HUES64 (cell line): Measurements from ENCODE around the gene SMIM35.

Experiments
- H3K27ac ChIP-seq: 2 replicates; pipeline ENCODE4 v1.7.0; 2013; ENCODE audit warnings: low read depth, low read length, inconsistent platforms
- H3K27me3 ChIP-seq: 2 replicates; pipeline ENCODE4 v1.6.1; 2013; ENCODE audit warnings: mild to moderate bottlenecking, low read length; ENCODE audit not compliant: insufficient read depth
- H3K36me3 ChIP-seq: 2 replicates; pipeline ENCODE4 v1.6.1; 2013; ENCODE audit warnings: mild to moderate bottlenecking, low read length; ENCODE audit not compliant: insufficient read depth
- H3K4me1 ChIP-seq: 2 replicates; pipeline ENCODE4 v1.6.1; 2013; ENCODE audit warnings: mild to moderate bottlenecking, low read length, moderate library complexity; ENCODE audit not compliant: insufficient read depth
- H3K4me3 ChIP-seq: 2 replicates; pipeline ENCODE4 v1.5.1; 2013; ENCODE audit warnings: mild to moderate bottlenecking, low read length, moderate library complexity
- H3K9ac ChIP-seq: 2 replicates; pipeline ENCODE4 v1.6.1; 2013; ENCODE audit warnings: mild to moderate bottlenecking, low read depth, low read length
- H3K9me3 ChIP-seq: 2 replicates; pipeline ENCODE4 v1.6.1; 2013; ENCODE audit warnings: low read depth, low read length; ENCODE audit not compliant: insufficient read depth
- WGBS: fragments of 150-250, 120-280 bp; methylation state at CpG from one replicate; pipeline ENCODE4 v1.1.7; 2013; ENCODE audit warnings: missing lambda C conversion rate; 5-methylcytosine and 5-hydroxymethylcytosine counted together

The SMIM35 gene

GRCh38 chr11:118078911-118079411 is 7.8 kb downstream of the SMIM35 start:
- WGBS = 86% methylated on average over 5 of the region's 5 CpGs
- no peaks in the 10 kb centered on the region for H3K4me1 ChIP-seq
- H3K4me3 ChIP-seq = no peak overlapping the region
- no peak overlapping the region for H3K9ac ChIP-seq
- no peaks in the 10 kb centered on the region for H3K36me3 ChIP-seq
- H3K27ac ChIP-seq = no peak overlapping the region
- H3K9me3 ChIP-seq = no peaks in the 10 kb centered on the region
- no peaks in the 10 kb centered on the region for H3K27me3 ChIP-seq

- H3K9ac ChIP-seq = no peak within 1 kb of the TSS
- H3K27me3 ChIP-seq = no peaks in the 10 kb centered on the region
- H3K36me3 ChIP-seq = no peaks in the 10 kb centered on the region
- H3K9me3 ChIP-seq = no peaks in the 10 kb centered on the region
- H3K27ac ChIP-seq = no peak within 1 kb of the TSS
- 91% methylated on average over 6 of the region's 7 CpGs for WGBS
- H3K4me1 ChIP-seq = no peaks in the 10 kb centered on the region
- H3K4me3 ChIP-seq = no peak within 1 kb of the TSS
Measured at GRCh38 chr11:118076754-118077281, 9.9 kb downstream of the SMIM35 start, which contains the start of gene TMPRSS4. Gene TMPRSS4, plus strand, starts transcription at chr11:118077078. Its CDS starts 225 bp downstream, at chr11:118077303.

- WGBS = 64% methylated on average over 2 of the region's 2 CpGs
- H3K27me3 ChIP-seq = no peaks in the 10 kb centered on the region
- no peak overlapping the region for H3K4me3 ChIP-seq
Measured at GRCh38 chr11:118074785-118075184, 12.0 kb downstream of the SMIM35 start.

GRCh38 chr11:118074091-118074685 is 12.6 kb downstream of the SMIM35 start:
- no peak overlapping the region for H3K27ac ChIP-seq
- no peaks in the 10 kb centered on the region for H3K4me1 ChIP-seq
- H3K9me3 ChIP-seq = no peaks in the 10 kb centered on the region
- no peak overlapping the region for H3K4me3 ChIP-seq
- 90% methylated on average over 11 of the region's 11 CpGs for WGBS
- H3K27me3 ChIP-seq = no peaks in the 10 kb centered on the region
- H3K9ac ChIP-seq = no peak overlapping the region
- H3K36me3 ChIP-seq = no peaks in the 10 kb centered on the region

More at GRCh38 chr11:118074785-118075184, 12.0 kb downstream of the SMIM35 start:
- H3K27ac ChIP-seq = no peak overlapping the region
- H3K9ac ChIP-seq = no peak overlapping the region
- H3K36me3 ChIP-seq = no peaks in the 10 kb centered on the region
- H3K4me1 ChIP-seq = no peaks in the 10 kb centered on the region
- H3K9me3 ChIP-seq = no peaks in the 10 kb centered on the region

- Histone ChIP-seq H3K4me1 (no peaks in the 10 kb centered on the region), H3K36me3 (no peaks in the 10 kb centered on the region), H3K27me3 (no peaks in the 10 kb centered on the region), H3K9ac (no peak overlapping the region), H3K4me3 (no peak overlapping the region), H3K27ac (no peak overlapping the region), H3K9me3 (no peaks in the 10 kb centered on the region)
- 89% methylated on average over 6 of the region's 9 CpGs for WGBS
Measured at GRCh38 chr11:118073554-118073953, 13.2 kb downstream of the SMIM35 start.

- Histone ChIP-seq H3K36me3 (no peaks in the 10 kb centered on the region), H3K4me1 (no peaks in the 10 kb centered on the region), H3K4me3 (no peak overlapping the region), H3K9me3 (no peaks in the 10 kb centered on the region), H3K9ac (no peak overlapping the region), H3K27me3 (no peaks in the 10 kb centered on the region), H3K27ac (no peak overlapping the region)
- 89% methylated on average over 3 of the region's 3 CpGs for WGBS
Measured at GRCh38 chr11:118071416-118072030, 15.2 kb downstream of the SMIM35 start.

- Histone ChIP-seq H3K36me3 (no peaks in the 10 kb centered on the region), H3K27me3 (no peaks in the 10 kb centered on the region), H3K9ac (no peak overlapping the region), H3K4me1 (no peaks in the 10 kb centered on the region), H3K27ac (no peak overlapping the region), H3K4me3 (no peak overlapping the region), H3K9me3 (no peaks in the 10 kb centered on the region)
- 90% methylated on average over 10 of the region's 10 CpGs for WGBS
Measured at GRCh38 chr11:118068945-118069612, 17.7 kb downstream of the SMIM35 start.

GRCh38 chr11:118068206-118068944 is 18.4 kb downstream of the SMIM35 start:
- no peak overlapping the region for H3K4me3 ChIP-seq
- H3K4me1 ChIP-seq = no peaks in the 10 kb centered on the region
- H3K27me3 ChIP-seq = no peaks in the 10 kb centered on the region
- no peak overlapping the region for H3K27ac ChIP-seq
- no peaks in the 10 kb centered on the region for H3K9me3 ChIP-seq
- H3K36me3 ChIP-seq = no peaks in the 10 kb centered on the region
- WGBS = 81% methylated on average over 24 of the region's 24 CpGs
- no peak overlapping the region for H3K9ac ChIP-seq

- no peaks in the 10 kb centered on the region for H3K4me1 ChIP-seq
- 92% methylated on average over 8 of the region's 8 CpGs for WGBS
- H3K9me3 ChIP-seq = no peaks in the 10 kb centered on the region
- H3K36me3 ChIP-seq = no peaks in the 10 kb centered on the region
- H3K27me3 ChIP-seq = no peaks in the 10 kb centered on the region
- no peak overlapping the region for H3K27ac ChIP-seq
- no peak overlapping the region for H3K4me3 ChIP-seq
- H3K9ac ChIP-seq = no peak overlapping the region
Measured at GRCh38 chr11:118067006-118067405, 19.8 kb downstream of the SMIM35 start.

- H3K4me1 ChIP-seq = no peaks in the 10 kb centered on the region
- no peaks in the 10 kb centered on the region for H3K36me3 ChIP-seq
- 96% methylated on average over 3 of the region's 3 CpGs for WGBS
- no peaks in the 10 kb centered on the region for H3K27me3 ChIP-seq
- no peak overlapping the region for H3K9ac ChIP-seq
- no peak overlapping the region for H3K27ac ChIP-seq
- no peak overlapping the region for H3K4me3 ChIP-seq
- H3K9me3 ChIP-seq = no peaks in the 10 kb centered on the region
Measured at GRCh38 chr11:118065384-118065783, 21.4 kb downstream of the SMIM35 start.

GRCh38 chr11:118064956-118065355 is 21.8 kb downstream of the SMIM35 start:
- Histone ChIP-seq H3K27ac (no peak overlapping the region), H3K4me3 (no peak overlapping the region), H3K36me3 (no peaks in the 10 kb centered on the region), H3K27me3 (no peaks in the 10 kb centered on the region), H3K9me3 (no peaks in the 10 kb centered on the region), H3K9ac (no peak overlapping the region), H3K4me1 (no peaks in the 10 kb centered on the region)
- 92% methylated on average over 9 of the region's 9 CpGs for WGBS
